ENCODE results near the gene GPBP1.

The GPBP1 gene

DNA sequence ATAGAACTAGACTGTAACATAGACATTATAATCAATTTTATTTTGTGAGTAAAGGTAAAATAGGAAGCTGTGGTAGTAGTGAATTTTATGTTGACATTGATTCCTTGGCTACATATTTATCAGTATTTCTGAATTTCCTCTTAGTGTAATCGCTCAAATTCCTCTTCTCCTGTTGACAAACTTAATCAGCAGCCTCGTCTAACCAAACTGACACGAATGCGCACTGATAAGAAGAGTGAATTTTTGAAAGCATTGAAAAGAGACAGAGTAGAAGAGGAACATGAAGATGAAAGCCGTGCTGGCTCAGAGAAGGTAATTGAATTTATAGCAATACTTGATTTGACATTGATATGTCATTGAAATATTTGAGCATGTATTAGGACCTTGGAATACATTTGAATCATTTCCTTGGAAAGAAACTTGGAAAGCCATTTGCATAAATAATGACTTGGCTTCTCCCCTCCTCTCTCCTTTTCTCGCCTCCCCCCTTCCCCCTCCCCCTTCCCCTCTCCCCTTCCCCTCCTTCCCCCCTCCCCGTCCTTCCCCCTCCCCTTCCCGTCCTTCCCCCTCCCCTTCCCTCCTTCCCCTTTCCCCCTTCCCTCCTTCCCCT lies 75.5 kb downstream of the GPBP1 start:
- no peak for TF ChIP-seq CTCF (IDR thresholded peaks at IDR 0.05)
- Histone ChIP-seq H3K27ac (no peak overlapping the region), H3K27me3 (ENCODE audit: control insufficient read depth, insufficient read depth, low read length) (no peaks in the 10 kb centered on the region), H3K4me3 (ENCODE audit: low read depth, low read length) (no peak overlapping the region), H3K79me2 (peaks cover 4% of the 10 kb centered on the region), H3K4me2 (ENCODE audit: low read length) (no peak overlapping the region), H2AFZ (no peak overlapping the region), H3K36me3 (ENCODE audit: control insufficient read depth, insufficient read depth, low read length) (no peaks in the 10 kb centered on the region), H3K9ac (no peak overlapping the region), H3K9me3 (ENCODE audit: control insufficient read depth, low read length) (no peaks in the 10 kb centered on the region), H3K4me1 (no peaks in the 10 kb centered on the region)

DNA sequence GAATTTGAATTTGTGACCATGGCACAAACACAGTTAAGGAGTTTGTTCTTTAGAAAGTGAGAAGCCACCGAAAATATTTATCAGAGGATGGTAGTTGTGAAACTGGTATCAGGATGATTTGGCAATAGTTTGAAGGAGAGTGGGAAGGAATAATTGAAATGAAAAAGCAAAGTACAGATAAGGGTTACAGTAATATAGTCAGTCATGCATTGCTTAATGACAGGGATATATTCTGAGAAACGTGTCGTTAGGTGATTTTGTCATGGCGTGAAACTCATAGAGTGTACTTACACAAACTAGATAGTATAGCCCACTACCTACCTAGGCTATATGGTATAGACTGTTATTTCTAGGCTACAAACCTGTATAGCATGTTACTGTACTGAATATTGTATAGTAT lies 84.2 kb downstream of the GPBP1 start:
- Histone ChIP-seq H3K36me3 (ENCODE audit: control insufficient read depth, insufficient read depth, low read length) (no peaks in the 10 kb centered on the region), H3K4me2 (ENCODE audit: low read length) (no peak overlapping the region), H2AFZ (no peak overlapping the region), H3K4me1 (no peaks in the 10 kb centered on the region), H3K9me3 (ENCODE audit: control insufficient read depth, low read length) (no peaks in the 10 kb centered on the region), H3K4me3 (ENCODE audit: low read depth, low read length) (no peak overlapping the region), H3K79me2 (no peaks in the 10 kb centered on the region), H3K27me3 (ENCODE audit: control insufficient read depth, insufficient read depth, low read length) (no peaks in the 10 kb centered on the region), H3K9ac (no peak overlapping the region), H3K27ac (no peak overlapping the region)
- TF ChIP-seq CTCF (IDR thresholded peaks at IDR 0.05): no peak

DNA sequence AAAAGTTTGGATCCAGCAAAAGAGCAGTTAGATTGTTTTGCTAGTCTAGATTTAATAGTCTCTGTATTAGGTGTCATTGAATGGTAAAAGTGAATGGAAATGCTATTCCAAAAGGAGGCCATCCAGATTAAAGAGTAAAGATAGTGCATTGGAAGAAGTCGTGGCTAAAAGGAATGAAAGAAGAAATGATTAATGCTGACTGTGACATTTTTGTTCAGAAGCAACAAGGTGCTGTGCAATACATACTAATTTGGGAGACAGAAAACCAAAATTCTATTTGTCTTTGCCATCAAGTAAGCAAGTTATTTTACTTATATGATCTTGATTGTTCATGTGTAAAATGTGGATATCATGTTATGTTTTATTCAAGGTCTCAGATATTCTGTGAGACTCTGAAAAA lies 85.1 kb downstream of the GPBP1 start:
- Histone ChIP-seq H3K27ac (no peak overlapping the region), H3K4me2 (ENCODE audit: low read length) (no peak overlapping the region)
- no peak for TF ChIP-seq CTCF (IDR thresholded peaks at IDR 0.05)

GRCh38 chr5:57259704-57260103 lies 85.8 kb downstream of the GPBP1 start:
- Histone ChIP-seq H3K9ac (no peak overlapping the region), H3K27me3 (ENCODE audit: control insufficient read depth, insufficient read depth, low read length) (no peaks in the 10 kb centered on the region), H2AFZ (no peak overlapping the region), H3K4me2 (ENCODE audit: low read length) (no peak overlapping the region), H3K27ac (no peak overlapping the region), H3K36me3 (ENCODE audit: control insufficient read depth, insufficient read depth, low read length) (no peaks in the 10 kb centered on the region), H3K4me1 (no peaks in the 10 kb centered on the region), H3K9me3 (ENCODE audit: control insufficient read depth, low read length) (no peaks in the 10 kb centered on the region), H3K79me2 (no peaks in the 10 kb centered on the region), H3K4me3 (ENCODE audit: low read depth, low read length) (no peak overlapping the region)
- no peak for TF ChIP-seq CTCF (IDR thresholded peaks at IDR 0.05)

More for the DNA sequence above, 85.1 kb downstream of the GPBP1 start:
- H3K9me3 ChIP-seq (ENCODE audit: control insufficient read depth, low read length): no peaks in the 10 kb centered on the region
- H3K36me3 ChIP-seq (ENCODE audit: control insufficient read depth, insufficient read depth, low read length): no peaks in the 10 kb centered on the region
- H3K4me1 ChIP-seq: no peaks in the 10 kb centered on the region
- H3K79me2 ChIP-seq: no peaks in the 10 kb centered on the region
- no peak overlapping the region for H3K4me3 ChIP-seq (ENCODE audit: low read depth, low read length)
- H3K9ac ChIP-seq: no peak overlapping the region
- H2AFZ ChIP-seq: no peak overlapping the region
- H3K27me3 ChIP-seq (ENCODE audit: control insufficient read depth, insufficient read depth, low read length): no peaks in the 10 kb centered on the region

DNA sequence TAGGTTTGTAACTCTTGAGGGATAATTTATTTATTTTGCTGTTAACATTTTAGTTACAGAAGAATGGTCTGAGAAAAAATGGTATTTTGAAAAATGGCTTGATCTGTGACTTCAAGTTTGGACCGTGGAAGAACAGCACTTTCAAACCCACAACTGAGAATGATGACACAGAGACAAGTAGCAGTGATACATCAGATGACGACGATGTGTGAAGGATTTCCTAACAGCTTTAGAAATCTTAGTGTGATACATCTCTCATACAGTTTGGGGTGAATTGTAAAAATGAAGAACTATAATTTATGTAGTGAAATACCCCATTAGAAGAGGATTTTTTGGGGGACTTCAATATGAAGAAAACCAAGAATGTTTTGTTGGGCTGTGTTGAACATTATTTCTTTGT lies 88.7 kb downstream of the GPBP1 start:
- Histone ChIP-seq H3K4me1 (no peaks in the 10 kb centered on the region), H3K27ac (no peak overlapping the region), H3K4me3 (ENCODE audit: low read depth, low read length) (no peak overlapping the region), H3K4me2 (ENCODE audit: low read length) (no peak overlapping the region), H3K79me2 (no peaks in the 10 kb centered on the region), H3K36me3 (ENCODE audit: control insufficient read depth, insufficient read depth, low read length) (no peaks in the 10 kb centered on the region), H2AFZ (no peak overlapping the region), H3K27me3 (ENCODE audit: control insufficient read depth, insufficient read depth, low read length) (no peaks in the 10 kb centered on the region), H3K9ac (no peak overlapping the region), H3K9me3 (ENCODE audit: control insufficient read depth, low read length) (no peaks in the 10 kb centered on the region)
- no peak for TF ChIP-seq CTCF (IDR thresholded peaks at IDR 0.05)

Data from parathyroid adenoma (tissue), 2 donors.